HEK293T (cell line): ENCODE results near the gene CHCHD3.

ENCODE experiments used
- CTCF ChIA-PET: fragments of 350-600 bp; formaldehyde crosslinking; extraction: SDS; loops from one replicate; lab custom pipeline; 2021; ENCODE audit warnings: antibody characterized with exemption, inconsistent platforms; lab: Yijun Ruan, JAX
- POLR2A ChIA-PET: fragments of 350-600 bp; formaldehyde crosslinking; extraction: SDS; loops from one replicate; lab custom pipeline; 2020; ENCODE audit warnings: antibody characterized with exemption, inconsistent platforms; lab: Yijun Ruan, JAX
- DNase-seq: peaks from one replicate; pipeline ENCODE4 v3.0.0; 2012; ENCODE audit warnings: mixed read lengths; ENCODE audit errors: extremely low spot score
- ARNT ChIP-seq: fragments of 450-650 bp; IDR thresholded peaks from 2 replicates; pipeline ENCODE4 v1.6.1; 2017; ENCODE audit warnings: mild to moderate bottlenecking
- BHLHE40 ChIP-seq: fragments of 450-650 bp; IDR thresholded peaks from 2 replicates; pipeline ENCODE4 v1.6.1; 2016; ENCODE audit warnings: mild to moderate bottlenecking, moderate library complexity, borderline replicate concordance
- CTBP1 ChIP-seq: fragments of 450-650 bp; IDR thresholded peaks from 2 replicates; pipeline ENCODE4 v1.6.1; 2016; ENCODE audit warnings: borderline replicate concordance
- ELF4 ChIP-seq: fragments of 450-650 bp; IDR thresholded peaks from 2 replicates; pipeline ENCODE4 v1.6.1; 2017; ENCODE audit warnings: antibody characterized with exemption
- FOXA1 ChIP-seq: fragments of 450-650 bp; IDR thresholded peaks from 2 replicates; pipeline ENCODE4 v1.6.1; 2016; ENCODE audit warnings: mild to moderate bottlenecking
- FOXK2 ChIP-seq: fragments of 450-650 bp; IDR thresholded peaks from 2 replicates; pipeline ENCODE4 v1.6.1; 2016; ENCODE audit warnings: mild to moderate bottlenecking
- FOXM1 ChIP-seq: fragments of 450-650 bp; IDR thresholded peaks from 2 replicates; pipeline ENCODE4 v1.6.1; 2017; ENCODE audit warnings: mild to moderate bottlenecking, borderline replicate concordance
- HDGF ChIP-seq: fragments of 450-650 bp; IDR thresholded peaks from 2 replicates; pipeline ENCODE4 v1.6.1; 2017; ENCODE audit warnings: antibody characterized with exemption, borderline replicate concordance
- L3MBTL2 ChIP-seq: fragments of 450-650 bp; conservative IDR thresholded peaks from 2 replicates; pipeline ENCODE4 v1.6.1; 2016; ENCODE audit warnings: mild to moderate bottlenecking
- LEF1 ChIP-seq: fragments of 450-650 bp; IDR thresholded peaks from 2 replicates; pipeline ENCODE4 v1.6.1; 2017; ENCODE audit warnings: mild to moderate bottlenecking, borderline replicate concordance
- NFRKB ChIP-seq: fragments of 450-650 bp; IDR thresholded peaks from 2 replicates; pipeline ENCODE4 v1.6.1; 2016; ENCODE audit warnings: mild to moderate bottlenecking, moderate library complexity
- SP1 ChIP-seq: fragments of 450-650 bp; IDR thresholded peaks from 2 replicates; pipeline ENCODE4 v1.6.1; 2017
- SUZ12 ChIP-seq: fragments of 450-650 bp; IDR thresholded peaks from 2 replicates; pipeline ENCODE4 v1.6.1; 2016; ENCODE audit warnings: mild to moderate bottlenecking
- TARDBP ChIP-seq: fragments of 450-650 bp; IDR thresholded peaks from 2 replicates; pipeline ENCODE4 v1.6.1; 2016
- ZNF384 ChIP-seq: fragments of 450-650 bp; IDR thresholded peaks from 2 replicates; pipeline ENCODE4 v1.6.1; 2016
- TF ChIP-seq, protein P1 (sequence below): fragments of 450-650 bp; IDR thresholded peaks from 2 replicates; pipeline ENCODE4 v1.6.1; 2016

CHCHD3 gene

DNA sequence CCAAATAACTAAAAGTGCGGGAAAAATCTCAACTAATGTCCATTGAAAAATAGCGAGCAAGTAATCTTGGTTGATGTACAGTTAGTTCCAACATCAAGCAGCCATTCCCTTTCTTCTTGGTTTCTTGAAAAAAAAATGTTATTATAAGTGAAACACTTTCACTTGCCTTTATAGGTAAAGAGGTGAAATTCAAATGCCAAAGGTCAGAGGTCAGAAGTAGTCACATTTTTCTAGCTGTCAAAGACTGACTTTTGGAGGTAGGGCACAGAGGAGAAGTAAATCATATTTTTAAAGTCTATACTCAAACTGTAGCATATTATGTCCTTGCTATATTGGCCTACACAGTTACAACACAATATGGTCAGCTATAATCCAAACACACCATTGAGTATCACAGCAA, 62.3 kb downstream of the CHCHD3 start:
- ChIA-PET CTCF (no interaction called here), POLR2A (no interaction called here)
- DNase-seq: no peak
- no peak for TF ChIP-seq TARDBP
- TF ChIP-seq LEF1: no peak
- no peak for TF ChIP-seq FOXM1
- no peak for TF ChIP-seq L3MBTL2
- TF ChIP-seq FOXK2: no peak
- no peak for TF ChIP-seq SUZ12
- TF ChIP-seq NFRKB: no peak
- TF ChIP-seq SP1: no peak
- no peak for TF ChIP-seq HDGF
- TF ChIP-seq ARNT: no peak
- no peak for TF ChIP-seq ZNF384
- TF ChIP-seq FOXA1: no peak

DNA sequence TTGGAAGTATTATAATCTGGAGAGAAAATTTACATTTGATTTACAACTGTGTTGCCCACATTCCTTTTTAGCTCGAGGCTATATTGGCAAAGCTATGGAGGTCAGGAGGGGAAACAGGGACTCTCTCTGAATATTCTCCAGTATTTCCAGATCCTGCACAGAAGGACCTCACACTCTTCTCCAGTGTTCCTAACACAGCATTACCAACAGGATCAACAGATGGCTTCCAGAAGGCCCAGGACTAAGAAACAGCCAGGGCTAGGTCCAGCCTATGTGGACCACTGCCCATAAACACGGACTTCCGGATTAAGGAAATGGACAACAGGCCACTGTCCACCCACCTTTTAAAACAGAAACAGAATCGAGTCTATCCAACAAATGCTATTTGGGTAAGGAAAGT, 65.3 kb downstream of the CHCHD3 start:
- POLR2A ChIA-PET: no interaction called here
- CTCF ChIA-PET: interaction anchor here (0.6 kb wide), 1 partner anchor 18 kb away, joined by 3 read pairs; no protein-coding TSS in a partner anchor
- TF ChIP-seq L3MBTL2: no peak
- no peak for TF ChIP-seq ELF4
- TF ChIP-seq LEF1: no peak
- no peak for DNase-seq

DNA sequence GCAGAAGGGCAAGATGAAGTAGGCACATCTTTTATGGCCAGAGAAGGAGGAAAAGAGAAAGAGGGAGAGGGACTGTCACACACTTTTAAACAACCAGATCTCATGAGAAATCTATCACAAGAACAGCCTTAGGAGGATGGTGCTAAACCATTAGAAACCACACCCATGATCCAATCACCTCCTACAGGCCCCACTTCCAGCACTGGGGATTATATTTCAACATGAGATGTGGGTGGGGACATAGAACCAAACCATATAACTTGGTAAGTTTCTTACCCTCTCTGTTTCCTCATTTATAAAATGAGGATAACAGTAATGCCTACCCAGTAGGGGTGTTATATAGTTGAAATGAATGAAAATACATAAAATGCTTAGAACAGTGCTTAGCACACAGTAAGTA, 66.0 kb downstream of the CHCHD3 start:
- no peak for DNase-seq
- TF ChIP-seq, protein P1, sequence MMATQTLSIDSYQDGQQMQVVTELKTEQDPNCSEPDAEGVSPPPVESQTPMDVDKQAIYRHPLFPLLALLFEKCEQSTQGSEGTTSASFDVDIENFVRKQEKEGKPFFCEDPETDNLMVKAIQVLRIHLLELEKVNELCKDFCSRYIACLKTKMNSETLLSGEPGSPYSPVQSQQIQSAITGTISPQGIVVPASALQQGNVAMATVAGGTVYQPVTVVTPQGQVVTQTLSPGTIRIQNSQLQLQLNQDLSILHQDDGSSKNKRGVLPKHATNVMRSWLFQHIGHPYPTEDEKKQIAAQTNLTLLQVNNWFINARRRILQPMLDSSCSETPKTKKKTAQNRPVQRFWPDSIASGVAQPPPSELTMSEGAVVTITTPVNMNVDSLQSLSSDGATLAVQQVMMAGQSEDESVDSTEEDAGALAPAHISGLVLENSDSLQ: no peak
- TF ChIP-seq FOXA1: no peak
- TF ChIP-seq FOXM1: no peak
- no peak for TF ChIP-seq BHLHE40
- no peak for TF ChIP-seq SUZ12
- TF ChIP-seq LEF1: no peak
- no peak for TF ChIP-seq L3MBTL2
- ChIA-PET CTCF (no interaction called here), POLR2A (no interaction called here)

DNA sequence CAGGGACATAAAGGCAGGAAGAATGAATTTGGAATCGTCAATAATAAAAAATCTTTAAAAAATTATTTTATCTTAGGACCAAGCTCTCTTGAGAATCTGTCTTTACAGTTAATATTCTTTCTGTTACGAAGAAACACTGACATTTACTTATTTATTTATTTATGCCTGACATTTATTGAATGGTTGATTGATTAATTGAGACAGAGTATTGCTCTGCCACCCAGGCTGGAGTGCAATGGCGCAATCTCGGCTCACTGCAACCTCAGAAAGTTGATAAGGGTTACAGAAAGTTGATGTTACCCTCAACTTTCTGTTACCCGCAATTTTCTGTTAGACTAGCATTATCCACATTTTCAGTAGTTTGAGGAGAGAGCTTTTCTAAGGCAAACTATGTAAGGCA, 70.1 kb downstream of the CHCHD3 start:
- ChIA-PET POLR2A (interaction anchor here (0.5 kb wide), 1 partner anchor 383 kb away, joined by 4 read pairs; no protein-coding TSS in a partner anchor), CTCF (no interaction called here)
- DNase-seq: no peak
- TF ChIP-seq, protein P1: peak; percentile 72
- TF ChIP-seq CTBP1 (no peak), NFRKB (no peak)

DNA sequence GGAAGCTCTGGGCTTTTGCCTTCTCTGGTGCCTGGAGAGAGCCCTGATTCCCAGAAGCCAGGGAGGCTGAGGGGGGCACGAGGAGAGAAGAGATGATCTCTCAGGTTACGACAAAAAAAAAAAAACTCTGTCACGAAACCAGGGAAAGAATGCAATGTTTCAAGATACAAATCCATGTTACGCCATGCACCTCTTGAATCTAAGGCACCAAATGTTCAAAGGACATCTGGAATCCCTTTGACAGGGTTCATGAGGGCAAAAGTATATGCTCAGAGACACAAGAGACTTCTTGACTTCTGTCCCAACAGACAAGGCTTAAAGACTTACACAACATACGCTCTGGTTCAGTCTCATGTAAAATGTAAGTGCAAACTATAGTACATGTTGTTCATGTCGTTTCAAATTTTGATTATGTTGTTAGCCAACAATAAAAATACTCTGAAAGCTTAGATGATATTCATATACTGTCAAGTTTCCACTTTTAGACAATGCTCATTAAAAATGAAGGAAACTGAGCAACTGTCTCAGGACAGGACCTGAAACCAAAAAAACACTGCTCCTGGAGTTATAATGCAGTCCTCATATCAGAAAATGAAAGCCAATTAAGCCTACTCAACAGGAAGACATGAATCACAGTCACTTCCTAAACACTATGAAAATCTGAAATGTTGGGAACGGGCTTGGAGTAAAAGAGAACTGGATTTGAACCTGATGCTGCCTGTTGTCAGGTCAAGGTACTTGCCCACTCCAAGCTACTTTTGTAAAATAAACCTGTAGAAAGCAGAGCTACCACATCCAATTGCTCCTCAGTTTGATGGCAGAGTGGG, 72.3 kb downstream of the CHCHD3 start:
- ChIA-PET POLR2A (no interaction called here), CTCF (no interaction called here)
- TF ChIP-seq FOXA1: no peak
- no peak for TF ChIP-seq NFRKB
- no peak for TF ChIP-seq CTBP1
- TF ChIP-seq ZNF384: no peak
- no peak for TF ChIP-seq FOXM1
- TF ChIP-seq SP1: no peak
- TF ChIP-seq HDGF: no peak
- TF ChIP-seq FOXK2: no peak
- no peak for DNase-seq

DNA sequence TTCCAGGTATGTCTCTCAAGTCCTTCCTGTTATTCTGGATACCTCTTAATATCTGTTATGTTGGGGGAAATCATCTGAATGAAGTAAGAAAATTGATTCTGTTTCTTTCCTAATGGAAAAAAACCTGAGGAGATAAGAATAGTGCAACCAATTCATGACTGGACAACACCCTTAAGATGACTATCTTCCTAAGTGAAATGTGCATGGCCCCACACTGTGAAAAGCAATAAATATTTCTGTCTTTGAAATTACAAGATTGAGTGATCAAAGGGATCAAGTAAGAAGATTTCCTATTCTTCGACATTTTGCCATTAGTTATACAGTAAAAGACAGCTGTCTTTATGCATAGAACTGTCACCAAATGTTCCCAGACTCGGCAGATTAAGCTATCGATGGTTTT, 73.9 kb downstream of the CHCHD3 start:
- no peak for TF ChIP-seq BHLHE40
- no peak for TF ChIP-seq HDGF
- no peak for TF ChIP-seq SP1
- TF ChIP-seq CTBP1: no peak
- TF ChIP-seq, protein P1: peak; percentile 31; the same call in 1 of the 2 replicates
- POLR2A ChIA-PET: no interaction called here
- no peak for DNase-seq
- CTCF ChIA-PET: no interaction called here
